ENCODE data around the gene SORCS2.

DNA sequence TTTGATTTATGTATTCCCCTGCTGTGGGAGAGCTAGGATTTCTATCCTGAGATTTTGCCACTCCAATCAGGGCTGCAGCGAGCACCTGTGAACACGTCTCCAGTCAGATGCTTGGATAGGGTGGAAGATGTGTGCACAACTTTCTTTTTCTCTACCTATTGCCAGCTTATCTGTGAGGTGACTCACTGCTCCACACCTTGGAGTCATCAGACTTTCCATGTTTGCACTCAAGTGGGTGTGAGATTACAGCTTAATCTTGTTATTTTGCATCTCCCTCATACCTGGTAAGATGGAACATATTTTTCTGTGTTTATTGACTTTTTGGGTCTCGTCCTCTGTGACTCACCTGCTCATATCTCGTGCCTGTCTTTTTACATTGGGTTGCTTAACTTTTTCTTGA is 210.2 kb downstream of the SORCS2 start:
- TF ChIP-seq, protein P1, sequence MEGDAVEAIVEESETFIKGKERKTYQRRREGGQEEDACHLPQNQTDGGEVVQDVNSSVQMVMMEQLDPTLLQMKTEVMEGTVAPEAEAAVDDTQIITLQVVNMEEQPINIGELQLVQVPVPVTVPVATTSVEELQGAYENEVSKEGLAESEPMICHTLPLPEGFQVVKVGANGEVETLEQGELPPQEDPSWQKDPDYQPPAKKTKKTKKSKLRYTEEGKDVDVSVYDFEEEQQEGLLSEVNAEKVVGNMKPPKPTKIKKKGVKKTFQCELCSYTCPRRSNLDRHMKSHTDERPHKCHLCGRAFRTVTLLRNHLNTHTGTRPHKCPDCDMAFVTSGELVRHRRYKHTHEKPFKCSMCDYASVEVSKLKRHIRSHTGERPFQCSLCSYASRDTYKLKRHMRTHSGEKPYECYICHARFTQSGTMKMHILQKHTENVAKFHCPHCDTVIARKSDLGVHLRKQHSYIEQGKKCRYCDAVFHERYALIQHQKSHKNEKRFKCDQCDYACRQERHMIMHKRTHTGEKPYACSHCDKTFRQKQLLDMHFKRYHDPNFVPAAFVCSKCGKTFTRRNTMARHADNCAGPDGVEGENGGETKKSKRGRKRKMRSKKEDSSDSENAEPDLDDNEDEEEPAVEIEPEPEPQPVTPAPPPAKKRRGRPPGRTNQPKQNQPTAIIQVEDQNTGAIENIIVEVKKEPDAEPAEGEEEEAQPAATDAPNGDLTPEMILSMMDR (IDR thresholded peaks at IDR 0.05; ENCODE audit: low read length) = no peak
- no peak for TF ChIP-seq EZH2 (IDR thresholded peaks at IDR 0.05; ENCODE audit: borderline replicate concordance, low read length)

All from OCI-LY1 (cell line).